ENCODE measurements around the gene CDH13.
A peak's percentile ranks its signal among the peaks of the same experiment; 100 is the strongest.

Gene CDH13

GRCh38 chr16:82699711-82700495, 73.1 kb downstream of the CDH13 start:
- no peak for DNase-seq

GRCh38 chr16:82700541-82701235, 73.9 kb downstream of the CDH13 start:
- DNase-seq, result no peak

GRCh38 chr16:82701442-82701955, 74.7 kb downstream of the CDH13 start:
- no peak for DNase-seq

- no peak for DNase-seq
These were observed 76.4 kb downstream of the CDH13 start for GRCh38 chr16:82703161-82703560.

- DNase-seq, result no peak
These were observed 77.4 kb downstream of the CDH13 start for GRCh38 chr16:82703871-82704768.

- DNase-seq, result no peak
These were observed 83.2 kb downstream of the CDH13 start for GRCh38 chr16:82709987-82710386.

GRCh38 chr16:82713778-82714177, 87.0 kb downstream of the CDH13 start:
- no peak for DNase-seq

GRCh38 chr16:82715160-82715559, 88.4 kb downstream of the CDH13 start:
- peak; percentile 55 to 80 for DNase-seq

- DNase-seq, result peak; percentile 55 to 77
These were observed 89.1 kb downstream of the CDH13 start for GRCh38 chr16:82715833-82716232.

GRCh38 chr16:82716361-82716855, 89.6 kb downstream of the CDH13 start:
- DNase-seq, result peak; percentile 67 to 89

- no peak for DNase-seq
These were observed 93.6 kb downstream of the CDH13 start for GRCh38 chr16:82720414-82720813.

GRCh38 chr16:82726306-82726705, 99.5 kb downstream of the CDH13 start:
- DNase-seq, result no peak

GRCh38 chr16:82728901-82729300, 102.1 kb downstream of the CDH13 start:
- no peak for DNase-seq

- DNase-seq, result no peak
These were observed 104.1 kb downstream of the CDH13 start for GRCh38 chr16:82730901-82731300.

GRCh38 chr16:82732461-82732860, 105.7 kb downstream of the CDH13 start:
- DNase-seq, result no peak

GRCh38 chr16:82735186-82735585, 108.4 kb downstream of the CDH13 start:
- no peak for DNase-seq

GRCh38 chr16:82735673-82736091, 108.9 kb downstream of the CDH13 start:
- DNase-seq, result no peak

GRCh38 chr16:82736224-82736623, 109.5 kb downstream of the CDH13 start:
- no peak for DNase-seq

- DNase-seq, result no peak
These were observed 111.9 kb downstream of the CDH13 start for GRCh38 chr16:82738699-82739098.

- peak; percentile 24 to 81 for DNase-seq
These were observed 114.4 kb downstream of the CDH13 start for GRCh38 chr16:82741073-82741615.

GRCh38 chr16:82744958-82745357, 118.2 kb downstream of the CDH13 start:
- DNase-seq, result no peak

GRCh38 chr16:82748026-82748425, 121.3 kb downstream of the CDH13 start:
- DNase-seq, result peak in 1 of 2 experiments; percentile 19

GRCh38 chr16:82750068-82750467, 123.3 kb downstream of the CDH13 start:
- no peak for DNase-seq
